ENCODE results near the gene RNF113A. TPM values are rescaled to one million over a fixed set of nuclear protein-coding genes. Genes with fewer than 3 reads are reported as not detected.

RNF113A gene
- total RNA-seq, 4 donors from 2014 or later: 1.9 to 16.7 (median 10.1) TPM

DNA sequence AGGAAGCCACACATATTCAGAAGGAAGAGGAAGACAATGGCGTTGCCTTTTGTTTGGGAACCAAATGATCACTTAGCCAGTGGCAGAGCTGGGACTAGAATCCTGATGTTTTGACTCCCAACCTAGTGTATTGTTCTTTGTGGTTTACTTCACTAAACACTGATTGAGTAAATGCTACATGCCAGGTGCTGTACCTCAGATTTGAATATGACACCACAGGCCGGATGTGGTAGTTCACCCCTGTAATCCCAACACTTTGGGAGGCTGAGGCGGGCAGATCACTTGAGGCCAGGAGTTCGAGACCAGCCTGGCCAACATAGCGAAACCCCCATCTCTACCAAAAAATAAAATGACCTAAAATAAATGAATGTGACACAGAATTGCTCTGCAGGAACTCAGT is 8.5 kb upstream of the RNF113A start:
- DNase-seq: no peak
- Histone ChIP-seq H3K36me3 (no peaks in the 10 kb centered on the region), H3K27me3 (no peaks in the 10 kb centered on the region), H3K9me3 (no peaks in the 10 kb centered on the region), H3K27ac (no peak overlapping the region), H3K4me1 (no peaks in the 10 kb centered on the region), H3K4me3 (no peak overlapping the region)
- 60 to 77% methylated on average over 1 to 5 of the region's 5 CpGs for WGBS, 2 donors (ENCODE audit: low coverage in 1 of 2)
- TF ChIP-seq CTCF (IDR thresholded peaks at IDR 0.05) (no peak), POLR2AphosphoS5 (IDR thresholded peaks at IDR 0.05) (no peak), POLR2A (IDR thresholded peaks at IDR 0.05) (no peak), EP300 (IDR thresholded peaks at IDR 0.05; ENCODE audit: low read depth) (no peak)
- in situ Hi-C loops (cut with MboI; ENCODE audit: low pct_ligation_motif_present in 1 of 4, low pct_unique_long_range_greater_than_20kb in 1 of 4, low sequenced_read_pairs in 3 of 4) (no loop called here), intact Hi-C loops (cut with DNase I; ENCODE audit: low total_unique reads) (loop anchor here (5.0 kb wide), 1 partner anchor 1517 kb away; no protein-coding TSS in a partner anchor)

DNA sequence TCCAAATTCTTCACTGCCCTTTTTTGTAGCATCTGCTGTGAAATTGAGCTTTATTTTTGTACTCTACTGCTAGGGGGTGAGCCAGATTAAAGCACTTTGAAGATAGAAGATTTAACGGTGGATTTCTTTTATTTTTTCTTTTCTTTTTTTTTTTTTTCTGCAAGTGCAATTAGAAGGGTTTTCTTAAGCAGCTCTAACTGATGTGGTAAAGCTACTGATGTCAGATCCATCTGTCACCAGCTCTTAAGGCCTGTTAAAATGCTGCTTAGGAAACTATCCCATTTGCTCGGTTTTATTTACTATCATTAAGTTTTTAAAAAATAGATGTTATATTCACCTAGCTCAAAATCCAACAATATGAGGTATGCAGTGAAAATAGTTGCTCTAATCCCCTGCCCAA is 7.2 kb upstream of the RNF113A start:
- no peaks in the 10 kb centered on the region for H3K9me3 ChIP-seq
- in situ Hi-C loops (cut with MboI; ENCODE audit: low pct_ligation_motif_present in 1 of 4, low pct_unique_long_range_greater_than_20kb in 1 of 4, low sequenced_read_pairs in 3 of 4): no loop called here
- H3K4me3 ChIP-seq: no peak overlapping the region
- 68 to 78% methylated on average over 2 of the region's 2 CpGs for WGBS, 2 donors (ENCODE audit: low coverage in 1 of 2)
- TF ChIP-seq CTCF (IDR thresholded peaks at IDR 0.05): no peak
- TF ChIP-seq POLR2AphosphoS5 (IDR thresholded peaks at IDR 0.05): no peak
- TF ChIP-seq EP300 (IDR thresholded peaks at IDR 0.05; ENCODE audit: low read depth): no peak
- TF ChIP-seq POLR2A (IDR thresholded peaks at IDR 0.05): no peak
- no peak for DNase-seq
- H3K27ac ChIP-seq: no peak overlapping the region
- H3K4me1 ChIP-seq: peaks cover 0 to 1% (median 0%) of the 10 kb centered on the region in 4 donors
- H3K36me3 ChIP-seq: no peaks in the 10 kb centered on the region
- intact Hi-C loops (cut with DNase I; ENCODE audit: low total_unique reads): no loop called here
- no peaks in the 10 kb centered on the region for H3K27me3 ChIP-seq

- intact Hi-C loops (cut with DNase I; ENCODE audit: low total_unique reads) (no loop called here), in situ Hi-C loops (cut with MboI; ENCODE audit: low pct_ligation_motif_present in 1 of 4, low pct_unique_long_range_greater_than_20kb in 1 of 4, low sequenced_read_pairs in 3 of 4) (no loop called here)
- no peak for DNase-seq
- peaks cover 0 to 24% (median 4%) of the 10 kb centered on the region in 4 donors for H3K4me1 ChIP-seq
- no peaks in the 10 kb centered on the region for H3K36me3 ChIP-seq
- H3K4me3 ChIP-seq: peak overlapping the region; percentile 24 to 71 (median 53)
- 45% methylated on average over 26 of the region's 26 CpGs; no CpG with 5 or more reads in 1 of the 2 donors for WGBS, 2 donors (ENCODE audit: low coverage in 1 of 2)
- TF ChIP-seq POLR2AphosphoS5 (IDR thresholded peaks at IDR 0.05) (no peak), EP300 (IDR thresholded peaks at IDR 0.05; ENCODE audit: low read depth) (no peak), CTCF (IDR thresholded peaks at IDR 0.05) (no peak), POLR2A (IDR thresholded peaks at IDR 0.05) (no peak)
- H3K27ac ChIP-seq: peak overlapping the region; percentile 90 to 97 (median 96)
- H3K27me3 ChIP-seq: no peaks in the 10 kb centered on the region
- no peaks in the 10 kb centered on the region for H3K9me3 ChIP-seq
These were observed 311 bp downstream of the RNF113A start for GRCh38 chrX:119871245-119871598.

- 38% methylated on average over 25 of the region's 25 CpGs; no CpG with 5 or more reads in 1 of the 2 donors for WGBS, 2 donors (ENCODE audit: low coverage in 1 of 2)
- peak; percentile 29 for DNase-seq
- in situ Hi-C loops (cut with MboI; ENCODE audit: low pct_ligation_motif_present in 1 of 4, low pct_unique_long_range_greater_than_20kb in 1 of 4, low sequenced_read_pairs in 3 of 4) (no loop called here), intact Hi-C loops (cut with DNase I; ENCODE audit: low total_unique reads) (no loop called here)
- Histone ChIP-seq H3K27me3 (no peaks in the 10 kb centered on the region), H3K4me3 (peak overlapping the region; percentile 24 to 71 (median 53)), H3K27ac (peak overlapping the region; percentile 90 to 97 (median 96)), H3K9me3 (no peaks in the 10 kb centered on the region), H3K36me3 (no peaks in the 10 kb centered on the region), H3K4me1 (peaks cover 0 to 24% (median 4%) of the 10 kb centered on the region in 4 donors)
- TF ChIP-seq POLR2AphosphoS5 (IDR thresholded peaks at IDR 0.05) (peak in 1 of 3 donors; percentile 9), POLR2A (IDR thresholded peaks at IDR 0.05) (no peak), CTCF (IDR thresholded peaks at IDR 0.05) (no peak), EP300 (IDR thresholded peaks at IDR 0.05; ENCODE audit: low read depth) (no peak)
These were observed 854 bp downstream of the RNF113A start for GRCh38 chrX:119870626-119871131.
